Fibroblast of skin of right quadriceps (primary cell): Measurements from ENCODE around the gene RWDD1.
"Not testable (repeated sequence)": the region's sequence is repeated elsewhere in the genome, so short reads cannot be mapped to it uniquely, and the experiment has no call there.

Source experiments
- DNase-seq: peaks from one replicate; pipeline ENCODE4 v3.0.0-alpha.2; 2013

The RWDD1 gene

DNA sequence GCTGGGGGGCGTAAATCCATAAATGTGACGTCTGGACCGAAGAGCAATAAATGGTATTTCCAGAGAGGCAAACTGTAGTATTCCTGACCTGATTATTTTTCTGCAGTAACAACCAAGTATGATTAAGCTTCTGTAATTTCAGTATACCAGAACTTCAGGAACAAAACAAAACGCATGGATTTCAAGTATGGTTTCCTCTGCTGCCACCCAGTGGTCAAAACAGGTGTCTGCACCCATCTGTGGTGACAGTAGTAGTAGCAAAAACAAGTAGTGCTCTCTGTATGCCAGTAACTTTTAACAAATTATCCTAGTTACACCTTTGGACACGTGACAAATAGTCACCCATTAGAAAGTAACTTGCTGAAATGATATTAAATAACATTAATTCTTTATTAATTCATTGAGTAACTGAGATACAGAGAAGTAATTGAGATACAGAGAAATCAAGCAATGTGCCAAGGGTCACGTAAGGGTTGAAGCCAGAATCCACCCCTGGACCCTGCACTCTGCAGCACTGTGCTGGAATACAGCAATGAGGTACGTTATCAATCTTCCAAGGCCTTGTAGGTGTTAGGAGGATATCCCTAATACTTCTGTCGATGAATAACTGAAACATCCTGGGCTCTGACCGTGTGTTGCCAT is 9.8 kb upstream of the RWDD1 start:
- DNase-seq, result peak; percentile 74

DNA sequence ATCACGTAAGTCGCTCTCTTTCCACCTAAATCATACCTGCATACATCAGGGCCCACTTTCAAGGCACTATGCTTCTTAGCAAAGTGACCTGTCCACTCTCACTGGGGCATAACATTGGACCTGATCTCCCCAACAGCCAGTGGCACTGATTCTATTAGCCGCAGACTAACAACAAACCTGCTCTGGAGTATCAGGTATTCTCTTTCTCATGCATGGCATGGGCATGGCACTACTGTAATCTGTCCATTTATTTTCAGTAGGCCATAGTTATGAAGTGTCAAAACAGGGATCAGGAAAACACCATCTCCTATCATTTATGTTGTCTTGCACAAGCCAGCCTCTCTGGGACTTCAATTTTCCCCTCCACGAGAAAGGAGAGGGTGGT is 9.3 kb upstream of the RWDD1 start:
- no peak for DNase-seq

DNA sequence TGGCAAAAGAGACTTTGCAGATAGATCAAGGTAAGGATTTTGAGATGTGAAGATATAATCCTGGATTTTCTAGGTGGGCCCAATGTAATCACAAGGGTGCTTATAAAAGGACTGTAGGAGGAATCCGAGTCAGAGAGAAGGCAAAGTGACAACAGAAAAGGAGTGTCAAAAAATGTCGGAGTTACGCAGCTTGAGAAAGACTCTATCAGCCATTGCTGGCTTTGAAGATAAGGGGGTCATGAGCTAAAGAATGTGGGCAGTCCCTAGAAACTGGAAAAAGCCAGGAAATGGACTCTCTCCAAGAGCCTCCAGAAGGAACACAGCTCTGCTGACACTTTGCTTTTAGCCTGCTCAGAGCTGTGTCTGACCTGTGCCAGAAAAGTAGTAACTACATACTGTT is 8.7 kb upstream of the RWDD1 start:
- DNase-seq, result no peak

DNA sequence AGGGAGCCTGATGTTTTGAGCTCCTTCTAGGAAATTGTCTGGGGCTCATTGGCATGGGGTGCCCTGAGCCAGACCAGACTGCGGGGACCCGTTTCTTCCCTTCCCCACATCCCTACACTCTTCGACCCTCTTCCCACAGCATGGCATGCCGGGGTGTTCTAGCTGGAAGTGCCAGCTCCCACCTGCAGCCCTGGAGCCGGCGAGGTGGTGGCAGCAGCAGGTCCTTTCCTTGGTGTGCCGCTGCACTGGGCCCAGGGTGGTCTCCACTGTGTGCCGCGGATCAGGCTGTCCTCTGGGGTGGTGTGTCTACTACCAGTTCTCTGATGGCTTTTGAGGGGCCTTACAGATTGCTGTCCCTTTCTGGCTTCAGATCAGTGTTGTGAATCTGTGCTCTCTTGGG is 7.5 kb upstream of the RWDD1 start:
- DNase-seq, result no peak

DNA sequence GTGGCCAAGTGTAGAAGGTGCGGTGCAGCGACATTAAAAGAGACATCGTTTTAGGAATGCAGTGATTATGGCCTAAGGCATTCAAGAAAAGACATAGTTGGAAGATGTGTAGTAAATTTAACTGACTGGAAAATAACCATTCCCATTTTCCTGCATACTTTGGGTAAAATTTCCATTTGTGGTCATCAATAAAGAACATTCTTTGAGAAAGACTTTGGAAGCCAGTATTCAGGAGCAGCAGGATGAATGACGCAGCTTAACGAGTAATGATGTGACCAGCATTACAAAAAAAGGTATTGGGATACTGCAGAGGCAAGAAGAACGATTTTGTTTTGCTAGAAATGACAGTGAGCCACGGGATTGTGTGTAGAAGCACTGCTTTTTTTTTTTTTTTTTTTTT is 7.0 kb upstream of the RWDD1 start:
- DNase-seq, result peak; percentile 82

DNA sequence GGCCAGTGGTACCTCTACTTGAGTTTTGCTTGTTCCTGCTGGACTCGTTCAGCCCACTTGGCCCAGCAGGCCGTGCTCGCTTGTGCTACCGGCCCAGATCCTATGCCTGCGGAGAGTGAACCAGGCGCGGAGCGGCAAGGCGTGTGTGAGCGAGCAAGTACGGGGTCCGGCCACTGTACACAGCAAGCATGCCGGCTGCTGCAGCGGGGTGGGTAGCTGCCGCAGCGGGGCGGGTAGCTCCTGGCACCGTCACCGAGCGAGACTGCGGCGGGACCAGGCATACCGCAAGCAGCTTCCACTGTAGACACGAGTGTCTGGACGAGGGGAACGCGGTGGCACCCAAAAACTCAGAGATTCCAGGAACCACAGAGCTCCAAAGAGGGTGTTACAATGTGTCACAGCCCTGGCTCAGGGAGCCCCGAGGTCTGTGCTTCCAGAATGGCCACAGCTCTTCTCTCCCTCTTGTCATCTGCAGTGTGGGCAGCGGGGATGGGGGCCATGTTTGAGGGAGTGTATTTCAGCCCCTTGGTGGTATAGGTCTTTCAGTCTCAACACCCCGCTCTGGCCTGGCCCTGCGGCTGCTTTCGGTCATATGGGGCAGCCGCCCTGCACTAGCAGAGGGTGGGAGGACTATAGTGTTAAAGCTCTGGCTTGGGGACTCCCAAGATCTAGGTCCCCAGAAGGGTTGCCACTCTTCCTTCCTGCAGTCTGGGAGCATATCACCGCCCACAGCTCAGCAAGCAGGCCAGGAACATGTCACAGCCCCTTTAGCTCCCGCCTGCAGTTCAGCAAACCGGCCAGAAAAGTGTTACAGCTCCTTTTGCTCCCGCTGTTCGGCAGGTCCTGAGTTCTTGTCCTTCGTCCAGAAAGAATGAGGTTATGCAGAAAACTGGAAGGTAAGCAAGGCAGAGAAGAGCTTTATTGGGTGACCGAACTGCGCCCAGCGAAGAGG is 6.1 kb upstream of the RWDD1 start:
- DNase-seq, result peak; percentile 29

DNA sequence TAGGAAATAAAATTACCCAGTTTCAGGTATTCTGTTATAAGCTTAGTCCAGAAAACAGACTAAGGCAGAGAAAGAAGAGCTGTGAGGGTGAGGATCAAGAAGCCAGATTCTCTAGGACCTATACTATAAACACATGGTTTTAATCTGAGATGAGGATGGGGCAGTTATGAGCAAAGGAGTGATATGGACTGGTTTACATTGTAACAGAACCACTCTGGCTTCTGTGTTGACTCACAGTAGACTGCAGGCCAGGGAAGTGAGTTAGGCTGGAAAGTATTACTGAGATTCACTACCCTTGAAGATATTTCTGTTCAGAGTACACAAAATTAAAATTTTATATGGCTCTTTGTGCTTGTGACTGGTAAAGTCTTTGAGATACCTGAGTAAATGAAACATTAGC is 3.2 kb upstream of the RWDD1 start:
- DNase-seq, result peak; percentile 58

DNA sequence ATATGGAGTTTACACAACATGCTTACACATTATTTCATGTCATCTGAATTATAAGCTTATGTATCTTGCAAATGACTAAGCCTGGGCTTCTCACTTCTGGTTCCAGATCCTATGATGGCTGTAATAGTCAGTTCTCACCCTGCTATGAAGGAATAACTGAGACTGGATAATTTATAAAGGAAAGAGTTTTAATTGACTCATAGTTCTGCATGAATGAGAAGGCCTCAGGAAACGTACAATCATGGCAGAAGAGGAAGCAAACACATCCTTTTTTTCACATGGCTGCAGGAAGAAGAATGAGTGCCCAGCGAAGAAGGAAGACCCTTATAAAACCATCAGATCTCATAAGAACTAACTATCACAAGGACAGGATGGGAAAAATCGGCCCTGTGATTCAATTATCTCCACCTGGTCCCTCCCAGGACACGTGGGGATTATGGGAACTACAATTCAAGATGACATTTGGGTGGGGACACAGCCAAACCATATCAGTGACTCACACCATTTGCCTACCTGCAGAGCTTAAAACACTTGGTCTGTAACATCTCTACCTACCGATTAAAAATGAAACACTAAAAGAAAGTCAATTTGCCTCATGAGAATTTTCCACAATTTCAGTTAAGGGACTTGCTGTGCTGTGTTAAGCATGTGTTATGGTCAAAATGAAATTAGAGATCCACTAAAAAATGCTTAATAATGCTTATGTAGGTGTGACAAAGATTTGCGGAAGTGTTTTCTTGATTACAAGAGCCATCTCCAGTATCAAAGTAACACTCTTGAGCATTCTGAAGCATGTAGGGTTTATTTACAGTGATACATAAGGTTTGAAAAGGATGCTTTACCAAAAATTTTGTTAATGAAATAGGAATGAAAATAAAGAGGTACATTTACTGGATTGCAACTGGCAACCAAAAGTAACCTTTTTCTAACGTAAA is 2.2 kb upstream of the RWDD1 start:
- no peak for DNase-seq

DNA sequence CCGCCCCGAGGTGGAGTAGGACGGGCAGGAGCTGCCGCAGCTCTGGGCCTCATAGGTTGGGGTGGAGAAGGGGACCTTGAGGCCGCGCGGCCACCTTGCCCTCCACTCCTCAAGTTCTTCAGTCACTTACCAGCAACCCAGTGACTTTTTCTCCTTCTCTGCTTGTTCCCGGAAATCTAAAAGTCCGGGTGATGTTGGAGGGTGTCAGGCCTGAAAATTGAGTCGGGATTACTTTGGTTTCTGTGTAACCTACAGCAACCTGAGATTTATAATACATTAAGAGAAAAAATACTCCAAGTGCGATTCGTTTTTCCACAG is 338 bp downstream of the RWDD1 start:
- no peak for DNase-seq

DNA sequence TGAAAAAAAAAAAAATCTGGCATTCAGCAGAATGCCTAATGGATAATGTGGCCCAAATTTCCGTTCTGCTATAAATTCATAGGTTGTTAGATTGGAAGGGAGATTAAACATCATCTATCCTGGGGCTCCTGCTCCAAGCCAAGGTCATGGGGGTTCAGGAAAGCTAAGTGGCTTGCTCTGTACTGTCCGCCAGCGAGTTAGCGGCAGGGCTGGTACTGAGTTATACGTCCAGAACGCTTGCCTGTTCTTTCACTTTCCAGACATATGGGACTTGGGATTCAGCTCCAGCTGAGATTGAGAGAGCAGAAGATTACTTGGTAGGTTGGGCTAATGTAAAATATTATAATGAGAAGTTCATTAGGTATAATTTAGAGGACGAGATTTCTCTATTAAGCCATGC is 858 bp downstream of the RWDD1 start:
- DNase-seq, result no peak

DNA sequence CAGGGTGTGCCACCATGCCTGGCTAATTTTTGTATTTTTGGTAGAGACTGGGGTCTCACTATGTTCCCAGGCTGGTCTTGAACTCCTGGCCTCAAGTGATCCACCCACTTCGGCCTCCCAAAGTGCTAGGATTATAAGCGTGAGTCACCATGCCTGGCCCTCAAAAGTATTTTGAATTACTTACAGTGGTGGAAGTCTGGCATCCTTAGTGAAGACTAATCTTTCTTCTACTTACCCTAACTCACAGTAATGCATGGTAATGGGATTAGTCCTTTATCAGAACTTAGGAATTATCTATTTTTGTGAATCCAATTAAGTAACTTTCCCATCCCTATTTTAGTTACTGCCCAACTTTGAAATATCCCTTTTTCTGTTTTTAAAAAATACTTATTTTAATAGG is 3.9 kb downstream of the RWDD1 start:
- no peak for DNase-seq

DNA sequence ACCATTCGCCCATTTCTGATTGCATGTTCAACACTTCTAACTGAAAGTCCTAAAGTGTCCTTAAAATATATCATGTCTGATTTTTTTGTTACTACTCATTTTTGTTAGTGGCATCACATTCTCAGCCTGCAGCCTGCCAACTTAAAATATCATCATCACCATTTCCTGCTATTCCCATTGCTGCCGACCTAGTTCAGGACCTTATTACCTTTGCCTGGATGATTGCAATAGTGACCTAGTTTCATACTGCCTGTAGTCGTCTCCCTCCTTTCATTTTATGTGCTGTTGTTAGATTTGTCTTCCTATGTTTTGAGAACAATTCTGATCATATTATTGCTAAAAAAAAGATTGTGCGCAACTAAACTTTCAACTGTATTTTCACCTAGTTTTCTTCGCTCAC is 6.2 kb downstream of the RWDD1 start:
- no peak for DNase-seq

DNA sequence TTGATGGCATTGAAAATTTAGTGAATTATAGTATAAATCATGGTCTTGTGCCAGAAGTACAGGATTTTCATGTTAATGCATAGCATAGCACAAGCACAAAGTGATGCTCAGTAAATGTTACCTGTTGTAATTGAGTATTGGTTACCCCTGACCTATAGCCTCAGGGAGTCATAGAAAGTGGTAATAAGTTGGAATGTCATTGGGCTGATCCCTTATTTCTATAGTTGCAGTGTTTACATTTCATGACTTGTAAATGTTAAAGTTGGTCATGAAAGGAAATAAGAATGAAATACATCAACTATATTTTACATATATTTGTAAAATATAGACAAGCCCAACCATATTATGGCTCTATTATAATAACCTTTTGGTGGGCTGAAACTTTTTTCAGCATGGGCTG is 7.0 kb downstream of the RWDD1 start:
- DNase-seq, result no peak

DNA sequence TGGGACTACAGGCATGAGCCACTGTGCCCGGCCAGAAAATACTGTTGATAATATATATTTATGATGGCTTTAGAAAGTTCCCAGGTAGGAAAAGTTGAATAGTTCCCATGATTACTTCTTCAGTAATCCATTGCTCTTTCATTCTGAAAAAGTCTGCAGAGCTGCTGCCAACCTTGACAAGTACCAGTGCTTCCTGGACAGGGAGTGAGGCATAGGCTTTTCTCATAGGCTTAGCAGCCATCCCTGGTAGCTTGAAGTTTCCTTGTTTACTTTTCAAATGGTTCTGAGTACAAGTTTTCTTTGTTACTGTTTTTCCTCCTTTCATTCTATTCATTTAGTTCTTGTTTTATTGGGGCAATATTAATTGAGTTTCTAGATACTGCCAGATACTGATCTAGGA is 7.8 kb downstream of the RWDD1 start:
- DNase-seq, result no peak

DNA sequence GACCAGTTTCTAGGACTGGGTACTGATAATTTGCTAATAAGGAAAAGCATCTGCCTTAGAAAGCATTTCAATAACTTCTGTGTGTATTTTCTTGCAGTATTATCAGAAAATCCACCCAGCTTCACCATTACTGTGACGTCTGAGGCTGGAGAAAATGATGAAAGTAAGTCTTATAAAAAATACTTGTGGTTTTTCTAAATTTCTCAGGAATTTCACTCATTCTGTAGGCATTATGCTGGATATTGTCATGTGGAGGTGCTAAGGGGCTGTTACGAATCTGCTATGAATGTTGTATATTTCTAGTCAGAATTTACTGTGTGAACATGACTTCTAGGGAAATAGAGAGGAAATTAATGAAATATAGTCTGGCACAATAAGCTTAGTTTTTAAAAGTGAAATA is 8.9 kb downstream of the RWDD1 start:
- peak; percentile 77 for DNase-seq

DNA sequence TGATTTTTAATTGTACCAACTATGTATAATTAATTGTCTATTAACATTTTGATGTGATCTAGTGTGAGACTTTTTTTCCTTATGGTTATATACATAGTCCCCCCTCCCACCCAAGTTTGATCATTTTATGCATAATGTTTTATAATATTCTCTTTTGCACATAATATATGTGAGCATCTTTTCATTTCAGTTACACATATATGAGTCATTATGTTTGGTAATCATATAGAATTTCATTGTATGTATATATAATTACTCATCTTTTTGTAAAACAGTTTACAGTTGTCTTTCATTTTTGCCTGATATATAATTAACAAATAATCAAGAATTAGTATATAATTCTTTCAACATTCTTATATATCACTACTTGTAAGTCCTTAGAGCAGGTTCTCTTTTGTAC is 15.0 kb downstream of the RWDD1 start:
- DNase-seq, result no peak

DNA sequence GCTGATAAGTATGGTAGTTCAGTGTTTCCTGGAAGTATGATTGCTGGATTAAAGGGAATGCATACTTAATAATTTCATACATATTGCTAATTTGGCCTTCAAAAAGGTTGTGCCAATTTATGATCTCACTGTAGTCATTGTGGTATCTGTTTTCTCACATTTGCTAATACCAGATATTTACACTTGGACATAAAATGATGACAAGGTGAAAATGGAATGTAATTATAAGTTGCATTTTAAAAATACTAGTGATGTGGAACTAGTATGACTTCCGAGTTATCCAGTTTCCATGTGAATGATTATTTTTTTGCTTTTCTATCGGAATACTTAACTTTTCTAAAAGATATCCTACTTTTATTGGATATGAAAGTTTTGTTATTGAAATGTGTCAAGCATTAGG is 15.4 kb downstream of the RWDD1 start:
- no peak for DNase-seq

DNA sequence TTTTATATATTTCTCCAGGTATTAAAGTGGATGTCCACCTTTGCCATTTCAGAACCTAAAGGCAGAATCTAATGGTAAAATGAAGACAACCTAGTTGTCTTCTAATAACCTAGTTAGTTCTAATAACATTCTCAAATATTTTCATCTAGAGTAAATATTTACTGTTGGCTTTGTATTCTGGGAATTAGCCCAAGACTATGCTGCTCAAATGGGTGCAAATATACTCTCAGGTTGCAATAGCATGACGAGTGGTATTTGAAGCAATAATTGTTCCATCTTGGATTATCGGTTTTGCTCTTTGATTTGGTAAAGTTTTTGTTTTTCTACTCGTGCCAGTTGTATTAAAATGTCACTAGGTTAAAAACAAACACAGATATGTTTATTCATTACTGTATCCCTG is 23.9 kb downstream of the RWDD1 start:
- no peak for DNase-seq

DNA sequence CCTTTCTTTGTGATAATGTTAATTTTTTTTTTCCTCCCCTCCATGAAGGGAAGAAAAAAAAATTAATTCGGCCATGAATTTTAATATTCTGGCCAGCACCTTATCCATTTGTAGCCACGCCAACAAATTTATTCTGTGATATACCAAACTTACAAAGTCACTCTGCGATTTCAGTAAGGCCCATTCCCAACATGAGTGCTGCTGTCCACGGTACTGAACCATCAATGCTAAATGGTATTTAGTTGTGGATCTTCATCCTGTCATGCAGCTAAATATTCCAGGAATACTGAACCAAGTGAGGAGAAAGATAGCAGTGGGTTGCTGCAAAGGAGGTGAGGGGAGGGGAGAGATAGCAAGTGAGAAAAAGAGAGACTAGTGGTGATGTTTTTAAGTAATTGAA is 25.5 kb downstream of the RWDD1 start:
- DNase-seq, result peak; percentile 15

DNA sequence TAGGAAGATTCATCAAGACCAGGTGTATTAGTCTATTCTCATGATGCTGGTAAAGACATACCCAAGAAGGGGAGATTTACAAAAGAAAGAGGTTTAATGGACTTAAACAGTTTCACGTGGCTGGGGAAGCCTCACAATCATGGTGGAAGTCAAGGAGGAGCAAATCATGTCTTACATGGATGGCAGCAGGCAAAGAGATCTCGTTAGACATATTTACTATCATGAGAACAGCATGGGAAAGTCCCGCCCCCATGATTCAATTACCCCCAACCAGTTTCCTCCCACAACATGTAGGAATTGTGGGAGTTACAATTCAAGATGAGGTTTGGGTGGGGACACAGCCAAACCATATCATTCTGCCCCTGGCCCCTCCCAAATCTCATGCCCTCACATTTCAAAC is 32.6 kb downstream of the RWDD1 start:
- not testable (repeated sequence) for DNase-seq

DNA sequence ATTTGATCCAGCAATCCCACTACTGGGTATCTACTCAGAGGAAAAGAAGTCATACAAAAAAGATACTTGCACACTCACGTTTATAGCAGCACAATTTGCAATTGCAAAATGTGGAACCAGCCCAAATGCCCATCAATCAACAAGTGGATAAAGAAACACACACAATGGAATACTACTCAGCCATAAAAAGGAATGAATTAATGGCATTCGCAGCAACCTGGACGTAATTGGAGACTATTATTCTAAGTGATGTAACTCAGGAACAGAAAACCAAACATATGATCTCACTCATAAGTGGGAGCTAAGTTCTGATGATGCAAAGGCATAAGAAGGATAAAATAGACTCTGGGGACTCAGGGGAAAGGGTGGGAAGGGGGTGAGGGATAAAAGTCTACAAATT is 33.6 kb downstream of the RWDD1 start:
- DNase-seq, result not testable (repeated sequence)

DNA sequence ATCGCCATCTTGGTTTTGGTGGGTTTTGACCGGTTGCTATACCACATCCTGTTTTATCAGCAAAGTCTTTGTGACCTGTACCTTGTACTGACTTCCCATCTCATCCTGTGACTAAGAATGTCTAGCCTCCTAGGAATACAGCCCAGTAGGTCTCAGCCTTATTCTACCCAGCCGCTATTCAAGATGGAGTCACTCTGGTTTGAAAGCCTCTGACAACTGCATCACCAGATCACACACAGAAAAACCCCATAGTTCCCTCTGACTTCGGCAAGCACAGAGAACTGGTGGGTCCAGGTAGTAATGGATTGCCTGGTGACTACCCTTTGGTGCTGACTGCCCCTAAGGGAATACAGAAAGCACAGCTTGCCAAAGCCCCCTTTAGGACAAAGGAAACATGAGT is 34.6 kb downstream of the RWDD1 start:
- DNase-seq, result no peak

DNA sequence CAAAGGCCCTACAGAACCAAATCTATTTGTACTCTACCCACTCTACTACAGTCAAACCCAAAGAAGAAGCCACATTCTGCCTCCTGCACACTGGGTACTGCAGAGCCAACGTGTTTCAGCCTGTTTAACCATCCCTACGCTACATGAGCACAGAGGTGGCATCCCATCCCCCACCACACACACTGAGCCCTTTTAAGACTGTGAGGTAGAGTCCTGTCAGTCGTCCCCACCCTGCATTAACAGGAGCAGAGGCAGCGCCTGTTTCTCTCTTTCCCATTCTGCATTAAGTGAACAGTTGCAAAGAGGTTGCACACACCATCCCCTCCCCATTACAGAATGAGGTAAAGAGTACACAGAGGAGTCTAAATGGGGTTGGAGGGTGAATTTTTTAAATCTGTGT is 39.8 kb downstream of the RWDD1 start:
- no peak for DNase-seq
